Vagina (tissue), 2 donors: ENCODE results near the gene BRSK2.

Source experiments
- CTCF ChIP-seq, 3 experiments: fragments of 450-650 bp in 2 of 3; fragments of 200-600 bp in 1 of 3; sonication (generic) in 1 of 3; IDR thresholded peaks; one replicate each; pipeline ENCODE4 v1.5.1; 2017 to 2019; ENCODE audit warnings: antibody characterized with exemption in 3 of 3, mild to moderate bottlenecking in 2 of 3, moderate library complexity in 2 of 3
- POLR2A ChIP-seq, 2 donors: fragments of 450-650 bp; IDR thresholded peaks; one replicate each; pipeline ENCODE4 v1.6.1; 2017; ENCODE audit warnings: antibody characterized with exemption in 2 of 2, mild to moderate bottlenecking in 2 of 2, moderate library complexity in 2 of 2
- POLR2AphosphoS5 ChIP-seq, 2 donors: sonication (generic); formaldehyde crosslinking; IDR thresholded peaks; one replicate each; pipeline ENCODE4 v1.9.0; 2017; ENCODE audit warnings: antibody characterized with exemption in 2 of 2, mild to moderate bottlenecking in 2 of 2, low read depth in 1 of 2; ENCODE audit not compliant: insufficient read depth in 1 of 2

GRCh38 chr11:1471736-1472135 lies 82.0 kb downstream of the BRSK2 start:
- TF ChIP-seq CTCF (IDR thresholded peaks at IDR 0.05) (no peak), POLR2A (IDR thresholded peaks at IDR 0.05) (no peak), POLR2AphosphoS5 (IDR thresholded peaks at IDR 0.05; ENCODE audit: insufficient read depth in 1 of 2, low read depth in 1 of 2) (no peak)
